ENCODE results near the gene CCDC9B.

GRCh38 chr15:40381818-40382529 is 41.2 kb upstream of the CCDC9B start:
- TF ChIP-seq CTCF (conservative IDR thresholded peaks at IDR 0.05; ENCODE audit: low read depth, low read length): no peak
- TF ChIP-seq EZH2 (IDR thresholded peaks at IDR 0.05; ENCODE audit: low read length, unreplicated experiment): no peak
- TF ChIP-seq EZH2phosphoT487 (IDR thresholded peaks at IDR 0.05; ENCODE audit: borderline replicate concordance, low read length): no peak
